DND-41 (cell line): ENCODE results near the gene ASB13.

Experiments used
- CTCF ChIP-seq: IDR thresholded peaks from 2 replicates; pipeline ENCODE4 v1.5.1; 2012; ENCODE audit warnings: borderline replicate concordance, low read length, moderate library complexity, mild to moderate bottlenecking; ENCODE audit not compliant: poor library complexity, severe bottlenecking; ENCODE audit errors: extremely low read depth
- EZH2 ChIP-seq: IDR thresholded peaks from 3 replicates; pipeline ENCODE4 v1.6.1; 2012; ENCODE audit warnings: borderline replicate concordance, low read depth, mild to moderate bottlenecking, moderate library complexity, low read length, inconsistent platforms; ENCODE audit not compliant: severe bottlenecking

- TF ChIP-seq EZH2 (no peak), CTCF (no peak)
These were observed 13.6 kb downstream of the ASB13 start for GRCh38 chr10:5652746-5653145.
